HCT116 (cell line): ENCODE results near the gene IGF2R. TPM values are rescaled to one million over a fixed set of nuclear protein-coding genes. Genes with fewer than 3 reads are reported as not detected.

Experiments
- ATAC-seq: fragments of 200-7000 bp; cut with Tn5 transposase; 2 replicates; pipeline ENCODE4 v1.9.1; 2020; ENCODE audit warnings: mild to moderate bottlenecking, moderate library complexity
- BruUV-seq: library from RNA; stranded (reverse); fragments of 400-500 nt; replicated peaks from 2 replicates; lab custom pipeline; 2021; lab: Mats Ljungman, UMichigan
- CTCF ChIA-PET: fragments of 300-600 bp; sonication (Branson Sonifier 250); formaldehyde crosslinking; loops from one replicate; lab custom pipeline; 2021; ENCODE audit warnings: antibody characterized with exemption; lab: Charles Lee
- POLR2A ChIA-PET: fragments of 300-600, 350-600 bp; sonication (Branson Sonifier 250); formaldehyde crosslinking; loops from one replicate; lab custom pipeline; 2021; ENCODE audit warnings: antibody characterized with exemption; lab: Charles Lee
- RAD21 ChIA-PET, 2 experiments: fragments of 300-600 bp; sonication (Branson Sonifier 250); formaldehyde crosslinking; loops; one replicate each; lab custom pipeline; 2023; ENCODE audit warnings: low total read pairs in 2 of 2; ENCODE audit not compliant: uncharacterized antibody in 2 of 2, unreplicated experiment in 2 of 2, low non-redundant PET in 1 of 2; lab: Charles Lee
- DNase-seq: peaks from one replicate; pipeline ENCODE4 v3.0.0-alpha.2; 2010; ENCODE audit warnings: low read depth, low spot score
- H2AFZ ChIP-seq: fragments of 200-600 bp; shearing (Covaris generic), sonication (generic); 2 replicates; pipeline ENCODE4 v1.6.1; 2017; ENCODE audit warnings: low read depth, mixed run types, mixed read lengths, antibody characterized with exemption, low read length; ENCODE audit not compliant: poor library complexity, severe bottlenecking
- H3K27ac ChIP-seq: 2 replicates; pipeline ENCODE4 v1.5.1; 2012; ENCODE audit warnings: low read depth, low read length
- H3K27me3 ChIP-seq: fragments of 200-600 bp; sonication (generic); 2 replicates; pipeline ENCODE4 v1.6.1; 2016; ENCODE audit warnings: mixed run types, low read length, mixed read lengths; ENCODE audit not compliant: insufficient read depth
- H3K36me3 ChIP-seq, 2 experiments: fragments of 200-500 bp in 1 of 2; fragments of 200-600 bp in 1 of 2; sonication (Bioruptor generic) in 1 of 2; sonication (generic) in 1 of 2; 2 replicates each; pipeline versions ENCODE4 v1.5.1 to v1.6.1; 2014 to 2016; ENCODE audit warnings: low read length in 2 of 2, inconsistent platforms in 1 of 2, mixed read lengths in 1 of 2, mixed run types in 1 of 2; ENCODE audit not compliant: insufficient read depth in 2 of 2, control insufficient read depth in 1 of 2
- H3K4me1 ChIP-seq, 2 experiments: fragments of 200-600 bp in 1 of 2; sonication (generic) in 1 of 2; 2 replicates each; pipeline versions ENCODE4 v1.5.1 to v1.6.1; 2012 to 2017; ENCODE audit warnings: low read length in 2 of 2, inconsistent platforms in 1 of 2, mild to moderate bottlenecking in 1 of 2, mixed read lengths in 1 of 2, mixed run types in 1 of 2, moderate library complexity in 1 of 2; ENCODE audit not compliant: insufficient read depth in 2 of 2, control insufficient read depth in 1 of 2
- H3K4me2 ChIP-seq: fragments of 200-600 bp; sonication (generic); 2 replicates; pipeline ENCODE4 v1.6.1; 2017; ENCODE audit warnings: mixed run types, low read length, mixed read lengths
- H3K4me3 ChIP-seq, 2 experiments: fragments of 200-600 bp in 1 of 2; sonication (generic) in 1 of 2; replicated peaks in 1 of 2; 2 replicates each; pipeline ENCODE4 v1.5.1; 2011 to 2016; ENCODE audit warnings: low read length in 2 of 2, control low read depth in 1 of 2, low read depth in 1 of 2, mild to moderate bottlenecking in 1 of 2, mixed read lengths in 1 of 2, mixed run types in 1 of 2
- H3K79me2 ChIP-seq: fragments of 200-600 bp; sonication (generic); 2 replicates; pipeline ENCODE4 v1.6.1; 2017; ENCODE audit warnings: mild to moderate bottlenecking, mixed run types, low read length, moderate library complexity, mixed read lengths; ENCODE audit not compliant: insufficient read depth
- H3K9ac ChIP-seq: fragments of 200-600 bp; sonication (generic); 2 replicates; pipeline ENCODE4 v1.6.1; 2016; ENCODE audit warnings: low read length, mixed read lengths
- H3K9me2 ChIP-seq: fragments of 200-600 bp; sonication (generic), shearing (Covaris generic); 2 replicates; pipeline ENCODE4 v1.6.1; 2017; ENCODE audit warnings: mixed run types, mild to moderate bottlenecking, moderate library complexity; ENCODE audit not compliant: insufficient read depth
- H3K9me3 ChIP-seq, 2 experiments: fragments of 200-500 bp in 1 of 2; fragments of 200-600 bp in 1 of 2; sonication (Bioruptor generic) in 1 of 2; sonication (generic) in 1 of 2; 2 replicates each; pipeline ENCODE4 v1.6.1; 2014 to 2017; ENCODE audit warnings: low read length in 2 of 2, mixed read lengths in 2 of 2, inconsistent platforms in 1 of 2, low read depth in 1 of 2, mild to moderate bottlenecking in 1 of 2, mixed run types in 1 of 2, moderate library complexity in 1 of 2; ENCODE audit not compliant: control insufficient read depth in 1 of 2, insufficient read depth in 1 of 2
- H4K20me1 ChIP-seq: fragments of 200-600 bp; sonication (generic), shearing (Covaris generic); 2 replicates; pipeline ENCODE4 v1.6.1; 2017; ENCODE audit warnings: mixed run types, mild to moderate bottlenecking, moderate library complexity; ENCODE audit not compliant: insufficient read depth
- CEBPB ChIP-seq: IDR thresholded peaks from 2 replicates; pipeline ENCODE4 v1.6.1; 2012; ENCODE audit warnings: low read depth
- CTCF ChIP-seq, 3 experiments: fragments of 200-600 bp in 1 of 3; sonication (generic) in 1 of 3; IDR thresholded peaks in 2 of 3; conservative IDR thresholded peaks in 1 of 3; 2 replicates each; pipeline ENCODE4 v1.5.1; 2012 to 2017; ENCODE audit warnings: low read depth in 2 of 3, low read length in 2 of 3, antibody characterized with exemption in 1 of 3, borderline replicate concordance in 1 of 3, control low read depth in 1 of 3, mild to moderate bottlenecking in 1 of 3, mixed read lengths in 1 of 3, mixed run types in 1 of 3, moderate library complexity in 1 of 3; ENCODE audit not compliant: insufficient read depth in 1 of 3
- EGR1 ChIP-seq: IDR thresholded peaks from 2 replicates; pipeline ENCODE4 v1.6.1; 2012; ENCODE audit warnings: low read depth
- EZH2 ChIP-seq: fragments of 200-600 bp; sonication (generic); IDR thresholded peaks from 2 replicates; pipeline ENCODE4 v1.6.1; 2017; ENCODE audit warnings: antibody characterized with exemption, mixed run types
- FOSL1 ChIP-seq: IDR thresholded peaks from 2 replicates; pipeline ENCODE4 v1.6.1; 2012; ENCODE audit warnings: low read depth
- JUND ChIP-seq: IDR thresholded peaks from 2 replicates; pipeline ENCODE4 v1.6.1; 2012
- REST ChIP-seq: IDR thresholded peaks from 2 replicates; pipeline ENCODE4 v1.6.1; 2012; ENCODE audit warnings: low read depth
- ZFX ChIP-seq: fragments of 450-650 bp; IDR thresholded peaks from 2 replicates; pipeline ENCODE4 v1.6.1; 2017
- ZNF274 ChIP-seq: fragments of 200-500 bp; sonication (Bioruptor generic); IDR thresholded peaks from 2 replicates; pipeline ENCODE4 v1.6.1; 2014; ENCODE audit warnings: mild to moderate bottlenecking, low read depth, low read length, inconsistent platforms
- intact Hi-C: fragments of 100-400 bp; cut with micrococcal nuclease; formaldehyde crosslinking; loops from 2 replicates; pipeline ENCODE4 v1.10.0; 2022
- total RNA-seq: library from RNA; stranded (reverse); gene quantifications from one replicate; pipeline ENCODE4 v1.2.1, GENCODE V29; 2021; ENCODE audit not compliant: unreplicated experiment
- TF ChIP-seq, protein P1 (sequence below): IDR thresholded peaks from 2 replicates; pipeline ENCODE4 v1.6.1; 2012
- TF ChIP-seq, protein P2 (sequence below): IDR thresholded peaks from 2 replicates; pipeline ENCODE4 v1.6.1; 2011; ENCODE audit warnings: mild to moderate bottlenecking, low read length, moderate library complexity; ENCODE audit not compliant: insufficient replicate concordance; ENCODE audit errors: extremely low read depth

IGF2R gene
- total RNA-seq, 1 experiment from 2014 or later, result 37.0 TPM

DNA sequence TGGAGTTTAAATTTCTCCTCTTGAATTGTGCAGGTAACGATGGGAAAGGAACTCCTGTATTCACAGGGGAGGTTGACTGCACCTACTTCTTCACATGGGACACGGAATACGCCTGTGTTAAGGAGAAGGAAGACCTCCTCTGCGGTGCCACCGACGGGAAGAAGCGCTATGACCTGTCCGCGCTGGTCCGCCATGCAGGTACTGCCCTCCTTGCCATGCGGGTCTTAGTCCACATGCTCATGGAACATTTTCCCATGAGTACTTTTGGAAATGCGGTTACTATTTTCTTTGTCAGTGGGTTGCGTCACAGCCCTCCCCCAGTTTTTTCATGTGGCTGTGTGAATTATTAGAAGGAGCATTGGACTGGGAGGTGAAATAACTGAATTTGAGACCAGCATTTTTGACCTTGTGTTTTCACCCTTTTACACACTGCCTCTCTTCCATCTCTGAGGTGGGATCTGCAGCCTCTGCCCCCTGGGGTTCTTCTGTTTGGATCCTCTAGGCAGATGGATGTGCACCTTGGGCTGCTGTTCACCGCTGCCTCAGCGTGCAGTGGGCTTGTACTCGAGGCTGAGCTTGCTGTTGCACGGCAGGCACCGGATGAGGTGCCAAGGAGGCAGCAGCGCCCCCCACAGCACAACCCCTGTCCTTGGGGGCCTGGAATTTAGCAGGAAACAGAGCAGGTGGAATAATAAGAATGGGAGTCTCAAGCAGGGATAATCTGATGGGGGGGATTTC is 71.8 kb downstream of the IGF2R start:
- H3K27ac ChIP-seq, result no peak overlapping the region
- DNase-seq, result no peak
- CTCF ChIA-PET, result no interaction called here

DNA sequence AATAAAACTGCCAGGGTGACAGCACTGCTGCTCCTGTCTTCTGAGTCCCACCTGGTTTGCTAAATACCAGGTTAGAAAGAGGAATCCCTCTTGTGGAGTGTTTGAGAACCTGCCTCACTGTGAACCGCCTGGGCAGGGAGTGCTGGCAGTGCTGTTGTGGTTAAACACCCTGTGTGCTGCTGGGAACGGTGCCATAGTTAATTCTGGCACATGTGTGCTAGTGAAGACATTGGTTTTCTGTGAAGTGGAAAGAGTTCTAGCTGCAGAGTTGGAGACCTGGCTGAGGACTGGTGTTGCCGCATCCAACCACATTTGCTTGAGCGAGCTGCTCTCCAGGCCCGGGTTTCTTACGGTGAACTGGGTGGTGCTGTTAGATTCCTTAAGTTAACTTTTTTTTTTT is 72.7 kb downstream of the IGF2R start:
- RAD21 ChIA-PET, result no interaction called here
- H3K4me1 ChIP-seq, result no peaks in the 10 kb centered on the region
- no peaks in the 10 kb centered on the region for H4K20me1 ChIP-seq
- H3K79me2 ChIP-seq, result no peaks in the 10 kb centered on the region
- no peak overlapping the region for H3K27ac ChIP-seq
- no peak overlapping the region for H3K4me3 ChIP-seq
- no peak for DNase-seq
- H3K27me3 ChIP-seq, result no peaks in the 10 kb centered on the region
- no peak for ATAC-seq
- BruUV-seq, result no TSS peak
- POLR2A ChIA-PET, result no interaction called here
- CTCF ChIA-PET, result no interaction called here
- intact Hi-C loops, result no loop called here
- no peaks in the 10 kb centered on the region for H3K9me2 ChIP-seq
- H2AFZ ChIP-seq, result no peak overlapping the region
- peaks cover 5 to 19% of the 10 kb centered on the region in 2 experiments; a peak in 2 of 4 replicates for H3K36me3 ChIP-seq
- H3K9me3 ChIP-seq, result no peaks in the 10 kb centered on the region
- H3K9ac ChIP-seq, result no peak overlapping the region
- no peak overlapping the region for H3K4me2 ChIP-seq
- TF ChIP-seq REST (no peak), CEBPB (no peak), FOSL1 (no peak), EGR1 (no peak), CTCF (IDR thresholded peaks at IDR 0.05 in 2 of 3, conservative IDR thresholded peaks at IDR 0.05 in 1 of 3; ENCODE audit: borderline replicate concordance in 1 of 3, insufficient read depth in 1 of 3, low read depth in 2 of 3, low read length in 2 of 3) (no peak), ZFX (no peak), EZH2 (no peak), ZNF274 (no peak), JUND (no peak)
- TF ChIP-seq, protein P1, sequence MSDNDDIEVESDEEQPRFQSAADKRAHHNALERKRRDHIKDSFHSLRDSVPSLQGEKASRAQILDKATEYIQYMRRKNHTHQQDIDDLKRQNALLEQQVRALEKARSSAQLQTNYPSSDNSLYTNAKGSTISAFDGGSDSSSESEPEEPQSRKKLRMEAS, result no peak
- TF ChIP-seq, protein P2, sequence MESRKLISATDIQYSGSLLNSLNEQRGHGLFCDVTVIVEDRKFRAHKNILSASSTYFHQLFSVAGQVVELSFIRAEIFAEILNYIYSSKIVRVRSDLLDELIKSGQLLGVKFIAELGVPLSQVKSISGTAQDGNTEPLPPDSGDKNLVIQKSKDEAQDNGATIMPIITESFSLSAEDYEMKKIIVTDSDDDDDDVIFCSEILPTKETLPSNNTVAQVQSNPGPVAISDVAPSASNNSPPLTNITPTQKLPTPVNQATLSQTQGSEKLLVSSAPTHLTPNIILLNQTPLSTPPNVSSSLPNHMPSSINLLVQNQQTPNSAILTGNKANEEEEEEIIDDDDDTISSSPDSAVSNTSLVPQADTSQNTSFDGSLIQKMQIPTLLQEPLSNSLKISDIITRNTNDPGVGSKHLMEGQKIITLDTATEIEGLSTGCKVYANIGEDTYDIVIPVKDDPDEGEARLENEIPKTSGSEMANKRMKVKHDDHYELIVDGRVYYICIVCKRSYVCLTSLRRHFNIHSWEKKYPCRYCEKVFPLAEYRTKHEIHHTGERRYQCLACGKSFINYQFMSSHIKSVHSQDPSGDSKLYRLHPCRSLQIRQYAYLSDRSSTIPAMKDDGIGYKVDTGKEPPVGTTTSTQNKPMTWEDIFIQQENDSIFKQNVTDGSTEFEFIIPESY, result no peak

More for the DNA sequence above, 71.8 kb downstream of the IGF2R start:
- Histone ChIP-seq H3K9me2 (no peaks in the 10 kb centered on the region), H3K9me3 (no peaks in the 10 kb centered on the region), H3K36me3 (peaks cover 4 to 22% of the 10 kb centered on the region in 2 experiments; a peak in 2 of 4 replicates), H4K20me1 (no peaks in the 10 kb centered on the region), H3K79me2 (no peaks in the 10 kb centered on the region), H3K4me3 (no peak overlapping the region), H3K4me1 (no peaks in the 10 kb centered on the region), H2AFZ (no peak overlapping the region), H3K27me3 (no peaks in the 10 kb centered on the region), H3K4me2 (no peak overlapping the region), H3K9ac (no peak overlapping the region)
- POLR2A ChIA-PET, result interaction anchor here (0.5 kb wide), 1 partner anchor 30 kb away, joined by 5 read pairs; no protein-coding TSS in a partner anchor
- RAD21 ChIA-PET, result no interaction called here
- BruUV-seq, result no TSS peak
- intact Hi-C loops, result no loop called here
- no peak for TF ChIP-seq JUND
- no peak for ATAC-seq
